Skin epidermis (tissue), 12 donors: ENCODE measurements around the gene NEUROD4.
A peak's percentile ranks its signal among the peaks of the same experiment; 100 is the strongest.
"Not testable (repeated sequence)": the region's sequence is repeated elsewhere in the genome, so short reads cannot be mapped to it uniquely, and the experiment has no call there.

Source experiments
- H3K27ac ChIP-seq, 21 experiments: fragments of 200-600 bp; sonication (generic) in 11 of 21; one replicate each; pipeline ENCODE4 v1.5.0; 2020; ENCODE audit warnings: mild to moderate bottlenecking in 3 of 21, inconsistent platforms in 2 of 21, moderate library complexity in 2 of 21
- H3K4me3 ChIP-seq, 7 experiments: fragments of 200-600 bp; sonication (generic) in 2 of 7; one replicate each; pipeline ENCODE4 v1.5.0; 2020; ENCODE audit warnings: inconsistent platforms in 2 of 7, mild to moderate bottlenecking in 2 of 7, moderate library complexity in 1 of 7

NEUROD4 gene, protein sequence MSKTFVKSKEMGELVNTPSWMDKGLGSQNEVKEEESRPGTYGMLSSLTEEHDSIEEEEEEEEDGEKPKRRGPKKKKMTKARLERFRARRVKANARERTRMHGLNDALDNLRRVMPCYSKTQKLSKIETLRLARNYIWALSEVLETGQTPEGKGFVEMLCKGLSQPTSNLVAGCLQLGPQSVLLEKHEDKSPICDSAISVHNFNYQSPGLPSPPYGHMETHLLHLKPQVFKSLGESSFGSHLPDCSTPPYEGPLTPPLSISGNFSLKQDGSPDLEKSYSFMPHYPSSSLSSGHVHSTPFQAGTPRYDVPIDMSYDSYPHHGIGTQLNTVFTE

DNA sequence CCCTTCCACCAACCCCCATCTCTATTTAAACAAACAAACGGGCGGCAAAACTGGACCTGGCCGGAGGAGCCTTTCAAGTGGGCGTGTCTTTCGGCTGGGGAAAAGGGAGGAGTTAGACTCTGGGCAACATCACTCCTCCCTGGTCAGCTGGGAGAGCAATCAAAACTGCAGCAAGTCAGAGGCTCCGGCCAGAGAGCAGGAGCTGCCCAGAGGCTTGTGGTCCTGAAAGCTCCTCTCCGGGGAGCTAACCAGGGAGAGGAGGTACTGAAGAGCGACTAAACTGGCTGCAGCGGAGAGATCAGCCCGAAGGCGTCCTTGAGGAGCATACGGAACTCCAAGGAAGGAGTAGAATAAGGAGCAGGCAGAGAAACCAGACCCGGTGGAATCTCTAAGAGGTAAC is at the start of gene NEUROD4:
NEUROD4 (plus strand) TSS at position 191 of the 400 bp plus-strand sequence. CDS start 6,466 bp downstream, outside the sequence.
- H3K27ac ChIP-seq, result no peak within 1 kb of the TSS
- H3K4me3 ChIP-seq, result no peak within 1 kb of the TSS

DNA sequence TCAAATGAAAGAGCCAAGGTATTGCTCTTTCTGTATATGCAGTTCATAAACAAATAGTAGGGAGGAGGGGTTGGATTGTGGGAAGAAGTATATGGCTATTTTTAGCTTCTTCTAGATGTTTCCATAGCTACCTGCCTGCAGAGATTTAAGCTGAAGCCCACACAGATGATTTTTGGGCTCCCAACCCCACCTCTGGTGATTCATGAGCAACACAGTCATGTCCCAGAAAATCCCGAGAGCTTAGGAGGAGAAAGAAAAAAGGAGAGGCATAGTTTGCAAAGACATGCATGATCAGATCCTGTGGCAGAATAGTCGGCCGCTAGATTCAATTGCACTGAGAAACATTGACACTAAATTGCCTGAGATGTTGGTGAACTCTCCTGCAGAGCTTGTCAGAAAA is 49.0 kb upstream of the NEUROD4 start:
- Histone ChIP-seq H3K27ac (no peak overlapping the region), H3K4me3 (no peak overlapping the region)

DNA sequence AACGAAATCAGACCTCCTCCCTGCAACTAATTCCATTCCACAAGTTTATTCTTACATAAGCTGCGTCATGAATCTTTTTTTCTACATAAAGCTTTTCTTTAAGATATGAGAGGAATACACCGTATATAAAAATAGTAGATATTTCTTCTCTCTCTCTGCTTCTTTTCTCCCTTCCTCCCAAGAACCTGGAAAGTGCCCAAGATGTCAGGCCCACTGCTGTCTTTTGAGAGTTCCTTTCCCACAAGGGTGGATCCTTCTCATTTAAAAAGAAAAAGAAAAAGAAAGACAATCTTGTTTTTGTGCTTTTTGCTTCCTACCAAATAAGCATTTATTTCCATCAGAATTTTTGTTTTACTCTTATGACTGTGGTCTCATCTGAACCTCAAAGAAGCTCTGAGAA is 46.2 kb upstream of the NEUROD4 start:
- Histone ChIP-seq H3K4me3 (no peak overlapping the region), H3K27ac (no peak overlapping the region)

DNA sequence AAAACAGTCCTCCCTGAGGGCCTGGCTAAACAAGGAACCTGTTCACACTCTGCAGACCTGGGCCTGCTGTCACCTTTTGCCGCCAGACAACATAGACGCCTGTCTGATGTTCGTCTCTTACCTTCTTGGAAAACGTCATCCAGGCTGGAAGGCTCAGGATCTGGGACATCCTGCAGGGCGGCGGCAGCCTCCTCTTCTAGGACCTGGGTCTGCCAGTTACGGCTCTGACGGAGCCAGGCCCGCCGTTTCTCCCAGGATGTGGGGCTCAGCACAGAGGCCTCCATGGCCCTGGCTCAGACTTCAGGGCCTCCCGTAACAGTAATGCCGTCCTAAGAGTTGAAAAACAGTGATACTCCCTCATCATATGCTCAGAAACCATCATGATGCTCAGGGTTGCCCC is 45.5 kb upstream of the NEUROD4 start:
- Histone ChIP-seq H3K4me3 (no peak overlapping the region), H3K27ac (no peak overlapping the region)

DNA sequence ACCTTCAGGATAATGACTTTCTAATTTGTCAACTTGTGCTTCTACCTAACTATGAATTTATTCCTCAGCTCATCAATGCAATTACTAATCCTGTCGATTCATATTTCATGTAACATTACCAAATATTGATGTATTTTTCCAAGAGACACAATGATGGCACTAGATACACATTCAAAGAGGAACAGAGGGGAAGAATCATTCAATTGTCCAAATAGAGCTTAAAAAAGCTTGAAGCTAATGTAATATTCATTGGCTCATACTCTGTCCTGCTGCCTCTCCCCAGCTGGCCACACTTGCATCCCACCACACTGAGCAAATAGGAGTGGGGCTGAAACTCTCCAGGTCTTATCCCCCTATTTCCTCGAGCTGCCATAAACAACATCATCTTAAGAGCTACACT is 44.5 kb upstream of the NEUROD4 start:
- H3K4me3 ChIP-seq, result no peak overlapping the region
- H3K27ac ChIP-seq, result no peak overlapping the region

DNA sequence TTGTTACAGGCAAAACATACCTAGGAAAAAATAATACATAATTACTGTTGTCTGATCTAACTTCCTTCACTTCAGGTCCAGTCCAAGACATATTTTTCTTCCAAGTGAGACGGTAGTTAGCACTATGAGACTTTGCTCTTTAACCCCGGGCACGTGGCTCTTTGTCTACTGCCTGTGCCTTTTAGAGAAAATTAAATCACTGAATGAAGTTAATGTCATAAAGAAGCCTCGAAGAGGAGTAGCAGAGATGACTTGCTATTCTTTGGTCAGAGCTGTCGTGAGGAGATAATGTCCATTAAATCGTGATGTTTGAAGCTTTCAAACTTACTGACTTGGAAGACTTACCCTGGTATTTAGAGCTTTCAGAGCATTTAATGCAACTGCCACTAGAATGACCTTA is 43.9 kb upstream of the NEUROD4 start:
- Histone ChIP-seq H3K4me3 (no peak overlapping the region), H3K27ac (no peak overlapping the region)

DNA sequence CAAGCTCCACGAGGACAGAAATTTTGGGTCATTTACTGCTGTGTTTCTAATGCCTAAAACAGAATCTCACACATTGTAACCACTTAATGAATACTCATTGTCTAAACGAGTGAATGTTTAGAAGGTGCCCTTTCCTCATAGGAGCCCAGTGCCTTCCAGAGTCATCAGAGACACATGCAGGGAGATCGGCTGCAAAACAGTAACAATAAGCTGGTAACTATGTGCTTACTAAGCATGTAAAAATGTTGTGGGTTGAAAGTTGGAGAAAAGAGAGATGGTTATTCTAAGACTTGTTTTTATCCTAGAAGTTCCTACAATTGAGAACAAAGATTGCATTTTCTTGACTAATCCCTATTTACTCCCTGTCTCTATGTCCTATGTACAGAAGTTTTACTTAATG is 42.6 kb upstream of the NEUROD4 start:
- Histone ChIP-seq H3K27ac (peak overlapping the region in 1 of 21 experiments; percentile 25), H3K4me3 (no peak overlapping the region)

DNA sequence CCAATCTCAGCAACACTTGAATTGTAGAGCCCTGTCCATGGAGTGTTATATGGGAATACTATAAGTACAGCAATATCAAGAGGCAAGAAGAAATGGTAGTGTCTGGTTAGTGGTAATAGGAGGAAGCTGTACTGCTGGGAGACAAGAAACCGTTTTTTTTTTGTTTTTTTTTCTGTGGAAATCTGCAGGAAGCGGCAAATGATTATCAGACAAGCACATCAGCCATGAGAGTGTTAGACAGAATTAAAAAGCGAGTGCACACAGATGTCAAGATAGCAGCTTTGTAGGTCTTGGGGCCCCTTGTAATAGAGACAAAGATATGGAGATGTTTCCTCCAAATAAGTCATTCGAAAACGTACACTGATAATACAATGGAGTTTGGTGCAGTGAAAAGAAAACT is 41.9 kb upstream of the NEUROD4 start:
- Histone ChIP-seq H3K27ac (no peak overlapping the region), H3K4me3 (no peak overlapping the region)

DNA sequence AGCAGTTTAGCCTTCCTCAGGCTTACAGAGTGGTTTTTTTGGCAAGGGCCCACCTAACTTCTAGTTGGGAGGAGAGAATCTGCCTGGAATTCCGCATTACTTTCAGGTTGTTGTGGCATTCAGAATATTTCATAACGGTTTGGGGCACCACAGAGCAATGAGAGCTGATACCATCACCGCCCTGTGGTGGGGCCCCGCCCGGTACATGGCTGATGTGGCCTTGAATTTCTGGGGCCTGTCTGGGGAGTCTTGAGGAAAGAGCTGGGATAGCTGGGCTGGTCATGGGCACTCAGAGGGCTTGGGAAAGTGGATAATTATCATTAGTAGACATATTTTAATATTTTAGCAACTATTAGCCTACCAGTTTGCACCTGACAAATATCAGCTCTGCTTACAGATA is 39.4 kb upstream of the NEUROD4 start:
- no peak overlapping the region for H3K4me3 ChIP-seq
- peak overlapping the region in 6 of 21 experiments; percentile 11 to 86 (median 34) for H3K27ac ChIP-seq

DNA sequence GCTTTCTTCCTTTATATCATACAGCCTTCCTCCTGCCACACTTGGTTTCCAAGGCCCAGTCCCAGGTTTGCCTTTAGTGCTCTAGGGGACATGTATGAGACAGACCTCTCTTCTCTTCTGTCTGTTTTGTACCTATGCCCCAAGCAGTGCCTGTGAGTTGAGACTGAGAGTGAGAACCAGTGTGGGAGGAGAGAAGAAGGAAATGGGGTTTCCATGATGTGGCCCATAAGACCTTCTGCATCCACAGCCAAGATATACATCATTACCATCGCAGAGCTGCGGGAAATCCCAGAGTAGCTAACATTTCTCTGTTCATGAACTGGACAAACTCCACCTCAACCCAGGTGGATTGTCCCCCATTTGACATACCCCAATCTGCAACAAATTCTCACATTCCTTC is 38.0 kb upstream of the NEUROD4 start:
- Histone ChIP-seq H3K4me3 (no peak overlapping the region), H3K27ac (peak overlapping the region in 5 of 21 experiments; percentile 12 to 86 (median 51))

DNA sequence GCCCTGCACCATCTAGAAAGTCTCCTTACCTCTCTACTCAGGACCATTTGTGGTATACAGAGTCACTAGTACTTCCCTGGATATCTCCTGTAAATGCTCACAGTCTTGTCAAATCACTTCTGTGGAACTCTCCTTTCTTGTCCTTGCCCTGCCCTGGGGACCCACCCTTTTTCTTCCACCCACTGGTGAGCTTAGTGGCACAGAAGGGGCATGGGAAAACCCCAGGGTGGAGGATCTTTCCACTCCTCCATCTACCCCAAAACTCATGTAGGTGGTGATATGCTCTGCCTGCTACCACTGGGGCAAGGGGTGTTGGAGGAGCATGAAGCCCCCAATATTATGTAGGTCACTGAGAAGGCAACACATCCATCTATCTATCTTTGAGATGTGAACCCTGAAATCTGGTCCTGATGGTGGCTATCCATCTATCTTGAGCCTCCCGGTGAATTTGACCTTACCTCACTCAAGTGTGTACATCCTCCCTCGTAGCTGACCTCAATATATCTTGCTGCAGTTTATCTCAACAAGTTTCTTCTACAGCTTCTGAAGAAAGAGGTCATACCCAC is 36.2 kb upstream of the NEUROD4 start:
- H3K27ac ChIP-seq, result peak overlapping the region in 9 of 21 experiments; percentile 5 to 87 (median 55)
- peak overlapping the region in 5 of 7 experiments; percentile 2 to 20 (median 15) for H3K4me3 ChIP-seq

DNA sequence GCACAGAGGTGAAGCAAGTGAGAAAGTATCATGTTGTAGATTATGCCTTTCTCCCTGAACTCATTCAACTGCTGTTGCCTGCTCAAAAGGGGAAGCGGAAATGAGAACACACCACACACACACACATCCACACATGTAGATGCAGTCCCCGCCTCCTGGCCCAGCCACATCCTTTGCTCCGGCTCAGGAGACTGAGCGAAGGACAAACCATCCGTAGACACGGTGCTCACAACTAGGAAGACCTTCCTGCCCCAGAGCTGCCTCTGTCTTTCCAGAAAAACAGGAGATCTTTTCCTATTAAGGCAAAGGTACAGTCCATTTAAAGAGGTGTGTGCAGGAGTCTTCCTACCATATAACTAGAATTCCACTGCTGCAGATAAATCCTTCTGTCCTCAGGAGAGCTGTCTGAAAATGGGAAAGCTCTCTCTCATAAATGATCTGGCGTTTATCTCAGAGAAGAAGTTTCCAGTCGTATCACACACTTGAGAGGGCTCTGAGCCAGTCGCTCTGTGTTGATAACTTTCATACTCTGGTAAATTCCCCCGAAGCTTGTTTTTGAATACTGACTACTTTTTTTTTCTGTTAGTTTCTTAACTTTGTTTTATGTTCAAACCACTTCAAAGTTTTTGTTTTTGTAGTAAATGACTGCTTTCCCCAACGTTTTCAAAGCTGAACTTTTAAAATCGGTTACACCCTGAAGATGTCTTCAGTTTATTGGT is 35.0 kb upstream of the NEUROD4 start, which contains the start of gene TESPA1:
TESPA1 (minus strand) TSS at position 105 of the 719 bp plus-strand sequence. CDS start 10,200 bp downstream, outside the sequence.
- H3K4me3 ChIP-seq, result peak within 1 kb of the TSS in 6 of 7 experiments; percentile 2 to 23 (median 14)
- H3K27ac ChIP-seq, result peak within 1 kb of the TSS in 13 of 21 experiments; percentile 20 to 87 (median 61)

DNA sequence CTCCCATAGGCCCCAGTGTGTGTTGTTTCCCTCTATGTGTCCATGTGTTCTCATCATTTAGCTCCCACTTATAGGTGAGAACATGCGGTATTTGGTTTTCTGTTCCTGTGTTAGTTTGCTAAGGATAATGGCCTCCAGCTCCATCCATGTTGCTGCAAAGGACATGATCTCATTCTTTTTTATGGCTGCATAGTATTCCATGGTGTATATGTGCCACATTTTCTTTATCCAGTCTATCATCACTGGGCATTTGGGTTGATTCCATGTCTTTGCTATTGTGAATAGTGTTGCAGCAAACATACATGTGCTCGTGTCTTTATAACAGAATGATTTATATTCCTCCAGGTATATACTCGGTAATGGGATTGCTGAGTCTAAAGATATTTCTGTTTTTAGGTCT is 33.0 kb upstream of the NEUROD4 start:
- not testable (repeated sequence) for H3K27ac ChIP-seq, H3K4me3 ChIP-seq

DNA sequence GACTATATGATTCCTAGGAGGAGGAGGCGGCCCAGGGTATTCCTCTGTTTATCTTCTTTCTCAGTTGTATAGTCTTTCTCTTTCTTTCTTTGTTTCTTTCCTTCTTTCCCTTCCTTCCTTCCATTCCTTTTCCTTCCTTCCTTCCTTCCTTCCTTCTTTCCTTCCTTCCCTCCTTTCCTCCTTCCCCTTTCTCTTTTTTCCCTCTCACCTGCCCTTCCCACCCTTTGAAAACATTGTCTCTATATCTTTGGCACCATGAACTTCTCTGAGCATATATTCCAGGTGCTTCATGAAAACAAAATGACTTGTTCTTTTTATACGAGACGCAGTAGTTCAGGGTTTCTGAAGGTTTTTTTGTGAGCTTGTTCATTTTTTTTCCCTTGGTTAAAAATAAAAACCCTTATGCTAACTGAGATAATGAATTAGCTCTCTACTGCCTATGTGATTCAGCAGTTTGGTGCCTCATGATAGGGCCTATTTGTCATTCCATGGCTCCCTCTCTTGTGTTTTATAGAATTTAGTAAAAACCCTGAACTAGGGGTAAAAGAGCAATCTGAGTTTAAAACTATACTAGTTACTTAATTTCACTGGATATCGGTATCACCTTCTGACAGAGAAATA is 32.1 kb upstream of the NEUROD4 start:
- Histone ChIP-seq H3K4me3 (no peak overlapping the region), H3K27ac (no peak overlapping the region)

DNA sequence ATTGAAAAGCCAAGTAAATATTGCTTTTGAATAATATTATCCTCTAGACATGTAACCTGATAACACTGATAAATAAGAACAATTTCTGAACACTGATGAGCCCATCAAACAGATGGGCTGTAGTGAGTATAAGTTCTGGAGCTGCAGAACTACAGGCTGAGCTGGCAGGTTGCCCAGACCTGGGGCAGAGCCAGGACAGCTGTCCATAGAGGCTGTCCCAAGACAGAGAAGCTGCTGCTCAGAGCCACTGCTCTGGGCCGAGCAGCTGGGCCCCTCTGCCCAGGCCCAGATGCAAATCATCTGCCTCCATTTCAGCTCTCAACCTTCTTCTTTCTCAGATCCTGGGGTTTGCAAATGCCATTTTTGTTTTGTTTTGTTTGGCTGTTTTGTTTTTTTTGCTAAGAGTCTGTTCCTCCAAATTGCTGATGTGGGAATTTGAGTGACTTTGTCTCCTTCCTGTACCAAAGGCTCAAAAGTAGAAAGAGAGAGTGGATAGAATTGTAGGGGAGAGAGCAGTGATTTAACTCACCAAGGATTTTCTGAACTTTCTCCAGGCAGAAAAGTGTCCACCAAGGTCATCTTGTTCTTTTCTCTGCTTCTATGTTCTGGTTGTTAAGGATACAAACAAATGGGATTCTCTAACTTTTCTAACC is 31.2 kb upstream of the NEUROD4 start:
- H3K4me3 ChIP-seq, result no peak overlapping the region
- H3K27ac ChIP-seq, result no peak overlapping the region

DNA sequence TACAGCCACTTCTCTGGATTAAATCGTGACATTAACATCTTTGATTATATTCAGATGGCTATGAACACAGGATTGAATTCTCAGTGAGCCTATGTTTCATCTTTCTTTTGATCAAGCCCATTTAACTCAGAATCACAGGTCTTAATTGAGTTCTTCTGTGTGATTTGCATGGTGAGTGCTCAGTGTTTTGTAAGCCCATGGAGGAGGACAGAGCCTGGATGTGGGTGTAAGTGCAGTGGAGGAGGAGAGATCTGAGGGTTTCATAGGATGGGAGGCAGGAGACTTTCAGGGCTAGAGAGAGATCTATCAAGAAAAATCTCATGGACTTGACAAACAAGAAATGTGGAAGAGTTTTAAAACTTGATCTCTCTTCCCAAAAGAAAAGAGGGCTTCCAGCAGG is 29.9 kb upstream of the NEUROD4 start:
- H3K4me3 ChIP-seq, result no peak overlapping the region
- no peak overlapping the region for H3K27ac ChIP-seq

DNA sequence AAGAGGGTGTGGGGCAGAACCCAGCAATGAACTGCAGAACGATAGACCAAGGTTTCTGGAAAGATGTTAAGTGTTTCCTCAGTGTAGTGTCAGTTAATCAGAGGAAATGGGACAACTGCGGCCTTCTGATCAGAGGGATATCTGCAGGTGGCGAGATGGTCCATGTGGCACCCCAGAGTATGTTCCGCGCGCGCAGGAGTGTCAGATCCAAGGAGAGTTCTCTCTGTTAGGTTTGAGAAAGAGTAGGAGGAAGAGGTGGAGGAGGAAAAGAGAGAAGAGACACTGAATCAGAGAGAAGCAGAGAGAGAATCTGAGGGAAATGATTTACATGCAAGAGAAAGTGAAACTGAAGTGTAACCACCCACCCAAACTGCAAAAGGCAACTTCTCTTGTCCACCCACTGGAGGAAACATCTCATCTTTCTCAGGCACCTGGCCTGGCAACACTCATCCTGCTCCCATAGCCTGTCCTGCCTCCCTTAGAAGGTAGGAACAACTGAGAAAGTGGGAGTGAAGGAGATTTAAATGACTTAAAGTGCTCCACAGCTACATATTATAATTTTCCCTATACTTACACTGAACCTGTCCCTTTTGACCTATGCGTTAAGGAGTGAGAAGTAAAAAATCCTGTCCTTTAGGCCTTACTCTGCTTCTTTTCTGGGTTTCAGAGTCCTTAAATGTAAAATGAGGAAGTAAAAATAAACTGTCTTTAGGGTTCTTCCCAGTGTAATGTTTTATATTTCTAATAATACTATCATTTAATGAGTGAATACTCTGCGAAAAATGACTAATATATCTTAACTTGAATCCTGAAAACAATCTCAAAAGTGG is 28.4 kb upstream of the NEUROD4 start:
- Histone ChIP-seq H3K27ac (peak overlapping the region in 6 of 21 experiments; percentile 4 to 60 (median 48)), H3K4me3 (no peak overlapping the region)

DNA sequence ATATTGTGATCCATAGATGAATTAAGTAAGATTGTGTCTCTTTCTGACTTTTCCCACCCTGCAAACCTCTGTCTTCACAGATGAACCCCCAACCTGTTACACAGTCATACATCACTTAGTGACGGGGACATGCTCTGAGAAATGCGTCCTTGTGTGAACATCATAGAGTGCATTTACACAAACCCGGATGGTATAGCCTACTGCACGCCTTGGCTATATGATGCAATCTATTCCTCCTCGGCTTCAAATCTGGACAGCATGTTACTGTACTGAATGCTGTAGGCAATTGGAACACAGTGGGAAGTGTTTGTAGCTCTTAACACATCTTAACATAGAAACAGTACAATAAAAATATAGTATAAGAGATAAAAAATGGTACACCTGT is 27.8 kb upstream of the NEUROD4 start:
- Histone ChIP-seq H3K27ac (peak overlapping the region in 4 of 21 experiments; percentile 7 to 60 (median 55)), H3K4me3 (no peak overlapping the region)
